AG09309 (cell line): Measurements from ENCODE around the gene BABAM1.

Source experiments
- DNase-seq: peaks from one replicate; pipeline ENCODE4 v3.0.0-alpha.2; 2010; ENCODE audit warnings: low read depth
- H3K4me3 ChIP-seq: 2 replicates; pipeline ENCODE4 v1.5.1; 2011; ENCODE audit warnings: mild to moderate bottlenecking, low read depth, low read length, moderate library complexity; ENCODE audit not compliant: control insufficient read depth
- CTCF ChIP-seq: IDR thresholded peaks from 2 replicates; pipeline ENCODE4 v1.5.1; 2011; ENCODE audit warnings: mild to moderate bottlenecking, low read depth, low read length, inconsistent platforms; ENCODE audit not compliant: insufficient read depth, control insufficient read depth; ENCODE audit errors: missing control alignments

The BABAM1 gene

GRCh38 chr19:17323300-17323963 is 56.2 kb downstream of the BABAM1 start:
- H3K4me3 ChIP-seq = no peak overlapping the region
- TF ChIP-seq CTCF = no peak
- no peak for DNase-seq

- H3K4me3 ChIP-seq = no peak overlapping the region
- no peak for DNase-seq
- TF ChIP-seq CTCF = no peak
Measured at GRCh38 chr19:17323964-17324332, 56.7 kb downstream of the BABAM1 start.

- TF ChIP-seq CTCF = no peak
- DNase-seq = no peak
- no peak overlapping the region for H3K4me3 ChIP-seq
Measured at GRCh38 chr19:17324357-17325114, 57.3 kb downstream of the BABAM1 start.

GRCh38 chr19:17325133-17325532 is 57.9 kb downstream of the BABAM1 start:
- no peak for DNase-seq
- H3K4me3 ChIP-seq = no peak overlapping the region
- no peak for TF ChIP-seq CTCF

GRCh38 chr19:17325881-17326594 is 58.8 kb downstream of the BABAM1 start:
- TF ChIP-seq CTCF = no peak
- no peak for DNase-seq
- no peak overlapping the region for H3K4me3 ChIP-seq

GRCh38 chr19:17326595-17326966 is 59.3 kb downstream of the BABAM1 start:
- no peak for DNase-seq
- TF ChIP-seq CTCF = no peak
- no peak overlapping the region for H3K4me3 ChIP-seq
